PC-3 (cell line): ENCODE results near the gene SNX27. TPM values are rescaled to one million over a fixed set of nuclear protein-coding genes. Genes with fewer than 3 reads are reported as not detected.

Experiments used
- ATAC-seq: fragments of 200-7000 bp; cut with Tn5 transposase; 2 replicates; pipeline ENCODE4 v1.9.1; 2020; ENCODE audit warnings: mild to moderate bottlenecking, moderate library complexity
- BruUV-seq: library from RNA; stranded (reverse); fragments of 400-500 nt; replicated peaks from 2 replicates; lab custom pipeline; 2021; lab: Mats Ljungman, UMichigan
- CTCF ChIA-PET: fragments of 300-600 bp; sonication (Branson Sonifier 250); formaldehyde crosslinking; loops from one replicate; lab custom pipeline; 2022; ENCODE audit warnings: antibody characterized with exemption; lab: Charles Lee
- POLR2A ChIA-PET: fragments of 300-600 bp; sonication (Branson Sonifier 250); formaldehyde crosslinking; loops from one replicate; lab custom pipeline; 2022; ENCODE audit warnings: antibody characterized with exemption; ENCODE audit not compliant: unreplicated experiment; lab: Charles Lee
- DNase-seq: peaks from one replicate; pipeline ENCODE4 v3.0.0-alpha.2; 2015
- H2AFZ ChIP-seq: fragments of 300-600 bp; sonication (generic); 2 replicates; pipeline ENCODE4 v1.6.0; 2016; ENCODE audit warnings: antibody characterized with exemption, low read length
- H3F3A ChIP-seq: fragments of 300-600 bp; sonication (generic); one replicate; pipeline ENCODE4 v1.6.0; 2017; ENCODE audit warnings: antibody characterized with exemption, low read length, control low read depth, mild to moderate bottlenecking; ENCODE audit not compliant: unreplicated experiment
- H3K27ac ChIP-seq: fragments of 300-600 bp; sonication (generic); 2 replicates; pipeline ENCODE4 v1.5.1; 2016; ENCODE audit warnings: mild to moderate bottlenecking, low read length
- H3K27me3 ChIP-seq: fragments of 300-600 bp; sonication (generic); 2 replicates; pipeline ENCODE4 v1.6.1; 2016; ENCODE audit warnings: low read length, mixed read lengths
- H3K36me3 ChIP-seq: fragments of 300-600 bp; sonication (generic); 2 replicates; pipeline ENCODE4 v1.6.1; 2016; ENCODE audit warnings: low read depth, mixed run types, low read length, mixed read lengths
- H3K4me1 ChIP-seq: fragments of 300-600 bp; sonication (generic); 2 replicates; pipeline ENCODE4 v1.5.1; 2016; ENCODE audit warnings: low read length; ENCODE audit not compliant: insufficient read depth
- H3K4me2 ChIP-seq: fragments of 300-600 bp; sonication (generic); 2 replicates; pipeline ENCODE4 v1.6.0; 2016; ENCODE audit warnings: low read length
- H3K4me3 ChIP-seq: fragments of 300-600 bp; sonication (generic); 2 replicates; pipeline ENCODE4 v1.5.1; 2016; ENCODE audit warnings: mild to moderate bottlenecking, low read length, mixed read lengths
- H3K79me2 ChIP-seq: fragments of 300-600 bp; sonication (generic); 2 replicates; pipeline ENCODE4 v1.6.1; 2017; ENCODE audit warnings: low read length, mixed read lengths
- H3K9ac ChIP-seq: fragments of 300-600 bp; sonication (generic); 2 replicates; pipeline ENCODE4 v1.6.0; 2016; ENCODE audit warnings: mild to moderate bottlenecking, low read length
- H3K9me2 ChIP-seq: fragments of 300-600 bp; sonication (generic); replicated peaks from 2 replicates; pipeline ENCODE4 v1.6.1; 2016; ENCODE audit warnings: mixed run types, low read length, mixed read lengths
- H3K9me3 ChIP-seq: fragments of 300-600 bp; sonication (generic); 2 replicates; pipeline ENCODE4 v1.6.1; 2016; ENCODE audit warnings: low read length, mixed read lengths
- H4K20me1 ChIP-seq: fragments of 300-600 bp; sonication (generic); 2 replicates; pipeline ENCODE4 v1.6.1; 2016; ENCODE audit warnings: low read length, mixed read lengths
- CTCF ChIP-seq: fragments of 300-600 bp; sonication (generic); conservative IDR thresholded peaks from 2 replicates; pipeline ENCODE4 v1.5.1; 2017; ENCODE audit warnings: antibody characterized with exemption, low read depth, mild to moderate bottlenecking, low read length
- EZH2 ChIP-seq: fragments of 300-600 bp; sonication (generic); IDR thresholded peaks from one replicate; pipeline ENCODE4 v1.6.1; 2017; ENCODE audit warnings: antibody characterized with exemption, mild to moderate bottlenecking, low read length; ENCODE audit not compliant: unreplicated experiment
- EZH2phosphoT487 ChIP-seq: fragments of 300-600 bp; sonication (generic); IDR thresholded peaks from 2 replicates; pipeline ENCODE4 v1.6.1; 2018; ENCODE audit warnings: mild to moderate bottlenecking, antibody characterized with exemption, low read length, borderline replicate concordance
- intact Hi-C: fragments of 100-400 bp; cut with micrococcal nuclease; formaldehyde crosslinking; loops from 2 replicates; pipeline ENCODE4 v1.9.0; 2023
- total RNA-seq: library from RNA; depleted of rRNA; stranded (reverse); fragments of >200 nt; gene quantifications from 2 replicates; pipeline ENCODE4 v1.2.3, GENCODE V29; 2014

SNX27 gene
- total RNA-seq, 1 experiment from 2014 or later: 25.1 TPM

- Histone ChIP-seq H3K4me1 (no peaks in the 10 kb centered on the region), H3K9me3 (no peaks in the 10 kb centered on the region), H4K20me1 (no peaks in the 10 kb centered on the region), H3K9me2 (no peaks in the 10 kb centered on the region), H3K9ac (no peak overlapping the region), H3K27ac (no peak overlapping the region), H3K79me2 (no peaks in the 10 kb centered on the region), H2AFZ (no peak overlapping the region), H3K27me3 (no peaks in the 10 kb centered on the region), H3F3A (no peaks in the 10 kb centered on the region), H3K4me3 (no peak overlapping the region), H3K4me2 (no peak overlapping the region), H3K36me3 (no peaks in the 10 kb centered on the region)
- no peak for TF ChIP-seq EZH2
- no peak for TF ChIP-seq CTCF
- no peak for TF ChIP-seq EZH2phosphoT487
- no TSS peak for BruUV-seq
- ChIA-PET CTCF (interaction anchor here (0.6 to 1.1 kb wide), 2 partner anchors 29 to 73 kb away, joined by 3 read pairs; no protein-coding TSS in a partner anchor), POLR2A (no interaction called here)
- intact Hi-C loops: no loop called here
- ATAC-seq (no peak; the same call in 1 of the 2 replicates), DNase-seq (peak; percentile 9)
Measured at GRCh38 chr1:151705753-151706463, 94.1 kb downstream of the SNX27 start.

- H3K9me2 ChIP-seq: no peaks in the 10 kb centered on the region
- POLR2A ChIA-PET: no interaction called here
- H3K79me2 ChIP-seq: no peaks in the 10 kb centered on the region
- H3K9me3 ChIP-seq: no peaks in the 10 kb centered on the region
- no peaks in the 10 kb centered on the region for H3F3A ChIP-seq
- no peak overlapping the region for H3K9ac ChIP-seq
- DNase-seq (no peak), ATAC-seq (no peak)
- H3K4me2 ChIP-seq: no peak overlapping the region
- H3K4me1 ChIP-seq: no peaks in the 10 kb centered on the region
- intact Hi-C loops: no loop called here
- H3K36me3 ChIP-seq: no peaks in the 10 kb centered on the region
- TF ChIP-seq EZH2phosphoT487: no peak
- TF ChIP-seq CTCF: no peak
- TF ChIP-seq EZH2: no peak
- no peaks in the 10 kb centered on the region for H4K20me1 ChIP-seq
- CTCF ChIA-PET: interaction anchor here (0.6 to 1.1 kb wide), 2 partner anchors 28 to 73 kb away, joined by 3 read pairs; no protein-coding TSS in a partner anchor
- H3K27me3 ChIP-seq: no peaks in the 10 kb centered on the region
- no peak overlapping the region for H2AFZ ChIP-seq
- BruUV-seq: no TSS peak
- no peak overlapping the region for H3K4me3 ChIP-seq
- no peak overlapping the region for H3K27ac ChIP-seq
Measured at GRCh38 chr1:151706464-151707415, 94.9 kb downstream of the SNX27 start.
